ENCODE results near the gene KANSL1.
"Not testable (repeated sequence)": the region's sequence is repeated elsewhere in the genome, so short reads cannot be mapped to it uniquely, and the experiment has no call there.

KANSL1 gene

GRCh38 chr17:46117117-46117516 lies 76.1 kb downstream of the KANSL1 start:
- no peak for ATAC-seq
- TF ChIP-seq ISL1 (CRISPR knock-in tag; IDR thresholded peaks at IDR 0.05) (no peak), CSRNP3 (CRISPR knock-in tag; IDR thresholded peaks at IDR 0.05) (no peak), PPARA (CRISPR knock-in tag; IDR thresholded peaks at IDR 0.05; ENCODE audit: borderline replicate concordance) (no peak), ZNF565 (CRISPR knock-in tag; conservative IDR thresholded peaks at IDR 0.05; ENCODE audit: low read depth) (no peak), ZFP30 (CRISPR knock-in tag; IDR thresholded peaks at IDR 0.05) (no peak), RARB (CRISPR knock-in tag; IDR thresholded peaks at IDR 0.05) (no peak)

GRCh38 chr17:46115699-46116098 lies 77.5 kb downstream of the KANSL1 start:
- TF ChIP-seq RARB (CRISPR knock-in tag; IDR thresholded peaks at IDR 0.05) (no peak), ZC3H10 (CRISPR knock-in tag; IDR thresholded peaks at IDR 0.05) (no peak), ISL1 (CRISPR knock-in tag; IDR thresholded peaks at IDR 0.05) (no peak), SNAI2 (CRISPR knock-in tag; IDR thresholded peaks at IDR 0.05) (no peak), CREB5 (CRISPR knock-in tag; IDR thresholded peaks at IDR 0.05; ENCODE audit: low read depth) (no peak)
- no peak for ATAC-seq

- not testable (repeated sequence) for ATAC-seq
Measured at GRCh38 chr17:46111236-46111635, 82.0 kb downstream of the KANSL1 start.

- ATAC-seq, result no peak
- TF ChIP-seq TOX (CRISPR knock-in tag; IDR thresholded peaks at IDR 0.05; ENCODE audit: borderline replicate concordance) (no peak), BACH2 (CRISPR knock-in tag; IDR thresholded peaks at IDR 0.05; ENCODE audit: borderline replicate concordance) (no peak), GLIS3 (CRISPR knock-in tag; IDR thresholded peaks at IDR 0.05) (no peak), SNAI2 (CRISPR knock-in tag; IDR thresholded peaks at IDR 0.05) (no peak), OSR1 (CRISPR knock-in tag; IDR thresholded peaks at IDR 0.05) (no peak), TCF4 (CRISPR knock-in tag; IDR thresholded peaks at IDR 0.05; ENCODE audit: borderline replicate concordance) (no peak)
Measured at GRCh38 chr17:46110219-46110618, 83.0 kb downstream of the KANSL1 start.

GRCh38 chr17:46109603-46110189 lies 83.5 kb downstream of the KANSL1 start:
- no peak for ATAC-seq
- no peak for TF ChIP-seq CREB5 (CRISPR knock-in tag; IDR thresholded peaks at IDR 0.05; ENCODE audit: low read depth)
- no peak for TF ChIP-seq TSHZ2 (CRISPR knock-in tag; IDR thresholded peaks at IDR 0.05)
- TF ChIP-seq BACH2 (CRISPR knock-in tag; IDR thresholded peaks at IDR 0.05; ENCODE audit: borderline replicate concordance), result no peak
- no peak for TF ChIP-seq OSR1 (CRISPR knock-in tag; IDR thresholded peaks at IDR 0.05)
- no peak for TF ChIP-seq GLIS3 (CRISPR knock-in tag; IDR thresholded peaks at IDR 0.05)
- no peak for TF ChIP-seq CSRNP3 (CRISPR knock-in tag; IDR thresholded peaks at IDR 0.05)
- TF ChIP-seq CSDC2 (CRISPR knock-in tag; IDR thresholded peaks at IDR 0.05), result no peak
- no peak for TF ChIP-seq ARNTL (CRISPR knock-in tag; IDR thresholded peaks at IDR 0.05; ENCODE audit: borderline replicate concordance, low read depth)
- TF ChIP-seq ZNF8 (CRISPR knock-in tag; IDR thresholded peaks at IDR 0.05), result no peak
- TF ChIP-seq ZNF70 (CRISPR knock-in tag; IDR thresholded peaks at IDR 0.05), result no peak
- TF ChIP-seq PPARA (CRISPR knock-in tag; IDR thresholded peaks at IDR 0.05; ENCODE audit: borderline replicate concordance), result no peak
- no peak for TF ChIP-seq ZFP30 (CRISPR knock-in tag; IDR thresholded peaks at IDR 0.05)
- TF ChIP-seq ISL1 (CRISPR knock-in tag; IDR thresholded peaks at IDR 0.05), result no peak
- no peak for TF ChIP-seq ESRRG (CRISPR knock-in tag; IDR thresholded peaks at IDR 0.05)
- no peak for TF ChIP-seq SNAI2 (CRISPR knock-in tag; IDR thresholded peaks at IDR 0.05)
